K562 (cell line): ENCODE data around the gene MCM3.

Source experiments
- CTCF ChIP-seq, 3 experiments: IDR thresholded peaks in 2 of 3; conservative IDR thresholded peaks in 1 of 3; 2 replicates each; pipeline ENCODE4 v1.5.1; 2011 to 2012; ENCODE audit warnings: low read length in 3 of 3, mild to moderate bottlenecking in 3 of 3, control low read depth in 2 of 3, improper control_type of control experiment in 1 of 3, inconsistent platforms in 1 of 3, low read depth in 1 of 3, mixed read lengths in 1 of 3, moderate library complexity in 1 of 3; ENCODE audit not compliant: insufficient read depth in 2 of 3
- GATAD2A ChIP-seq: fragments of 450-650 bp; IDR thresholded peaks from 2 replicates; pipeline ENCODE4 v1.6.1; 2017
- JUNB ChIP-seq: fragments of 450-650 bp; formaldehyde crosslinking; conservative IDR thresholded peaks from 2 replicates; pipeline ENCODE4 v1.4.0; 2020; ENCODE audit warnings: mild to moderate bottlenecking
- MAX ChIP-seq: sonication (generic); formaldehyde crosslinking; IDR thresholded peaks from 2 replicates; pipeline ENCODE4 v1.9.0; 2022; ENCODE audit warnings: mild to moderate bottlenecking, missing genetic modification reagents
- NKRF ChIP-seq: fragments of 450-650 bp; IDR thresholded peaks from 2 replicates; pipeline ENCODE4 v1.6.1; 2016; ENCODE audit warnings: borderline replicate concordance
- NR2C1 ChIP-seq, 2 experiments: fragments of 450-650 bp; IDR thresholded peaks; 2 replicates each; pipeline ENCODE4 v1.6.1; 2017; ENCODE audit warnings: mild to moderate bottlenecking in 2 of 2, antibody characterized with exemption in 1 of 2, inconsistent platforms in 1 of 2, missing compliant biosample characterization in 1 of 2, missing genetic modification characterization in 1 of 2
- TF ChIP-seq, protein P1 (sequence below): sonication (generic); formaldehyde crosslinking; IDR thresholded peaks from 2 replicates; pipeline ENCODE4 v1.5.0; 2020; ENCODE audit warnings: missing genetic modification reagents
- TF ChIP-seq, protein P2 (sequence below): fragments of 450-650 bp; conservative IDR thresholded peaks from 2 replicates; pipeline ENCODE4 v1.6.1; 2016; ENCODE audit warnings: missing genetic modification characterization, low read depth, mild to moderate bottlenecking, control low read depth, missing compliant biosample characterization

GRCh38 chr6:52283111-52283510 is 1.4 kb downstream of the MCM3 start:
- TF ChIP-seq MAX (CRISPR knock-in tag) = no peak
- TF ChIP-seq JUNB = no peak
- TF ChIP-seq CTCF (IDR thresholded peaks at IDR 0.05 in 2 of 3, conservative IDR thresholded peaks at IDR 0.05 in 1 of 3; ENCODE audit: insufficient read depth in 2 of 3, low read depth in 1 of 3, low read length in 3 of 3) = no peak
- TF ChIP-seq, protein P1, sequence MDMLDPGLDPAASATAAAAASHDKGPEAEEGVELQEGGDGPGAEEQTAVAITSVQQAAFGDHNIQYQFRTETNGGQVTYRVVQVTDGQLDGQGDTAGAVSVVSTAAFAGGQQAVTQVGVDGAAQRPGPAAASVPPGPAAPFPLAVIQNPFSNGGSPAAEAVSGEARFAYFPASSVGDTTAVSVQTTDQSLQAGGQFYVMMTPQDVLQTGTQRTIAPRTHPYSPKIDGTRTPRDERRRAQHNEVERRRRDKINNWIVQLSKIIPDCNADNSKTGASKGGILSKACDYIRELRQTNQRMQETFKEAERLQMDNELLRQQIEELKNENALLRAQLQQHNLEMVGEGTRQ (CRISPR knock-in tag) = no peak
- TF ChIP-seq GATAD2A = no peak
- TF ChIP-seq NKRF = no peak
- TF ChIP-seq, protein P2, sequence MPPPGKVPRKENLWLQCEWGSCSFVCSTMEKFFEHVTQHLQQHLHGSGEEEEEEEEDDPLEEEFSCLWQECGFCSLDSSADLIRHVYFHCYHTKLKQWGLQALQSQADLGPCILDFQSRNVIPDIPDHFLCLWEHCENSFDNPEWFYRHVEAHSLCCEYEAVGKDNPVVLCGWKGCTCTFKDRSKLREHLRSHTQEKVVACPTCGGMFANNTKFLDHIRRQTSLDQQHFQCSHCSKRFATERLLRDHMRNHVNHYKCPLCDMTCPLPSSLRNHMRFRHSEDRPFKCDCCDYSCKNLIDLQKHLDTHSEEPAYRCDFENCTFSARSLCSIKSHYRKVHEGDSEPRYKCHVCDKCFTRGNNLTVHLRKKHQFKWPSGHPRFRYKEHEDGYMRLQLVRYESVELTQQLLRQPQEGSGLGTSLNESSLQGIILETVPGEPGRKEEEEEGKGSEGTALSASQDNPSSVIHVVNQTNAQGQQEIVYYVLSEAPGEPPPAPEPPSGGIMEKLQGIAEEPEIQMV (tag) = no peak
- TF ChIP-seq NR2C1 (IDR thresholded peaks at IDR 0.05) = no peak
- no peak for TF ChIP-seq NR2C1 (tag; IDR thresholded peaks at IDR 0.05)
